Measurements from ENCODE around the gene CLINT1.
"Not testable (repeated sequence)": the region's sequence is repeated elsewhere in the genome, so short reads cannot be mapped to it uniquely, and the experiment has no call there.

CLINT1 gene

DNA sequence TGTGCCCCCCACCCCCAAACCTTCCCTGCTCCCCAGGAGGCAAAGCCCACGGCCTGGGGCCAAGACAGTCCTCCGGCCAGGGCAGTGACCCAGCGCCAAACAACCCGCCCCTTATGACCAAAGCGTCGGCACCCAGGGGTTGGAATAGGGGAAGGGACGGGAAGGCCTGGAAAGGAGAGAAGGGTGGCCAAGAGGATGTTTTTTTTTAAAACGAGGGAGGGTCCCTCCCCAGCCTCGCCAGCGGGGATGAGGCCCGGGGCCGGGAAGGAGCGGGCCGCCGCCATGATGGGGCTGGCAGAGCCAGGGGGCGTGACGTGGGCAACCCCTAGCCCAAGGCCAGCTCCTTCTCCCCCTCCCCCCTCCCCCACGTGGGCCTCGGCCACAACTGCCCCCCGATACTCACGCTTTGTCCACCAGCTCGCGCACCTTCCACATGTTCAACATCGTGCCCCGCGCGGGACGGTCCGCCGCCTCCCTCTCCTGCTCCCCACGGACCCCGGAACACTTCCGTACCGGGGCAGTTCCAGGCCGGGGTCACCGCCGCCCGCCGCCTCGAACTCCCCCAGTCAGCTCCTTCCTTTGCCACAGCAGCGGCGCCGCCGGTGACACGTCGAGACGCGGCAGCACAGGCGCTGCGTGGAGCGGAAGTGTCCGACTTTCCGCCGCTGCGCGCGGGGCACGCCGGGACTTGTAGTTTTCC lies at the start of gene CLINT1:
Gene CLINT1 (minus strand): TSS at position 619 of the 700 bp plus-strand sequence. CDS start 175 bp downstream, at position 444.
- DNase-seq (ENCODE audit: low read depth) = no peak

DNA sequence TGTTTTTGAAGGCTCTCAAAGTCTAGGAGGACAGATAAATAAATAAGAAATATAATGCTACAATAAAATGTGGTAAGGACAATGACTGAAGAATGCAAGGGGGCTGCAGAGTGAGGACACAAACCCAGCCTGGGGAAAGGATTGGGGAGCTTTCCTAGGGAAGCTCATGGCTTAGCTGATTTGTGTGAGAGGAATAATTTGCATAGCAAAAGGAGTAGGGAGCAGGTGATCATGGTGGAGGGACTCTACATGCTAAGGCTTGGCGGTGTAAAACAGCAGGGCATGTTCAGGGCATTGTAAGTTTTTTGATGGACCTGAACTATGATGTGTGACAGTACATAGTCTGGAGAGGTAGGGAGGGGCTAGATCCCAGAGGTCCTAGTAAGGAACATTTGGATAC lies 49.5 kb upstream of the CLINT1 start:
- DNase-seq (ENCODE audit: low read depth) = no peak

DNA sequence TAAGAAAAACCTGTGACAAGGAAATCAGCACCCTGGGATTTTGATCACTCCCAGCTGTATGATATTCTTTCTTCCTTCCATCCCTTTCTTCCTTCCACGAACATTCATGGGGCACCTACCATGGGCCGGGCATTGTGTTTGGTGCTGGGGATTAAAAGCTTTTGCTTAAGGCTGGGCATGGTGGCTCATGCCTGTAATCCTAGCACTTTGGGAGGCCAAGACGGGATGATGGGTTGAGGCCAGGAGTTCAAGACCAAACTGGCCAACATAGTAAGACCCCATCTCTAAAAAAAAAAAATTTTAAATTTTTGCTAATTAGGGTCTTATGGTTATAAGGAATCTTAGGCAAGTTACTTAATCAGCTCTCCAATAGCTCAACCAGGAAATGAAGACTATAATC lies 48.5 kb upstream of the CLINT1 start:
- DNase-seq (ENCODE audit: low read depth) = no peak

DNA sequence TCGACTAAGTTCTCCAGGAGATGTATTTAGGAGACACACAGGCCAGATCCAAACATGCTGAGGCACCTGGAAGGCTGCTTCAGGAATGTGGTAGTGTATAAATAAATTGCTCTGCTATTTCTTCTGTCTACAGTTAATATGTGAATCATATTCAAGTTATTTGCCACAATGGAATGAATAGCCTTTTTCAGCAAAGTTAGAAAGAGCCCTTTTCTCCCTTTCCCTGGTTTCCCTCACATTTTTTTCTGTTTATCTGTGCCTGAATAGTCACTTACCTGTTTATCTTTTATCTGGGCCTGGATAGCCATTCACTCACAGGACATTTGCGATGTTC lies 44.1 kb upstream of the CLINT1 start:
- no peak for DNase-seq (ENCODE audit: low read depth)

DNA sequence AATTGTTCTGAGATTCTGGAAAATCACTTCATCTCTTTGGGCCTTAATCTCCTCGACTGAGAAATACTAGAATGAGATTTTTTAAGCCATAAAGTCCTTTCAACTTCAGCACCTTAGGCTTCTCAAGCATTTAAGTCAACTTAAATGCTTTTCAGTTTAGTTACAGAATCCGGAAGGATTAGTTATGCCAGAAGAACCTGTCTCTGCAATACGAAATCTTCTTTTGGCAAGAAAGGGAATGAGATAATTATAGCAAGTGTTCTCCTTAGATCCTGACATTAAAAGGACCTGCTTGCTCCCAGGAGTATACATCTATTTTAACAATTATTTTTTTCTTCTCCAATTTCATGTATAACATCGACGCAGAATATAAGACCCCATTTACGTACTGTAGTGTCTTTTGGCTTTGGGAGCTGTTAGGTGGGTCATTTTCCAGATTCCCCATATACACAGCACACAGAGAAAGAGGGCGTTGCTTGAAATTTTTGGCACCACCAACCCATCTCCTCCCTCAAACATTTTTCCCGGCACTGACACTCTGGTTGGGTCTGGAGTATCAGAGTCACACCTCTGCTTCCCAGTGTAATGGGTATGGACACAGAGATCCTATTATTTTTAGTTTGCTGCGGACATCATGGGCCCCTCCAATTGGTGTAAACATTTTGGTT lies 43.6 kb upstream of the CLINT1 start:
- DNase-seq (ENCODE audit: low read depth) = no peak

DNA sequence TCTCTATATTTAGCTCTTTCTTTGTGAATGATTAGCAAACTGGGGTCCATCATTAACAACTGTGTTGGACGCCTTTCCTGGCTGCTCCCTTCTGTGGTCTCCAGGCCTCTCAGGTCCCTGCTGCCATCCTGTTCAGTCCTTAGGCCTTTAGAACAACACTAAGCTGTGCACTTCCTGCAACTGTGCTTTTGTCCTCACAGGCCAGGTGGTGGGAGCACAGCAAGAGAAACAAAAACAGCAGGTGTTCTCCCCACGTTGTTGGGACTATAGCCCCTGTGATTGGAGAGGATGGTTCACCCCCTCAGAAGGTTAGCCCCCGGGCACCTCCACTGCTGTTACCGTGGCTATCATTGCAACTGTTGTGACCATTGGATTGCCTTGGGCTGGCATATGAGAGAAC lies 41.7 kb upstream of the CLINT1 start:
- no peak for DNase-seq (ENCODE audit: low read depth)

DNA sequence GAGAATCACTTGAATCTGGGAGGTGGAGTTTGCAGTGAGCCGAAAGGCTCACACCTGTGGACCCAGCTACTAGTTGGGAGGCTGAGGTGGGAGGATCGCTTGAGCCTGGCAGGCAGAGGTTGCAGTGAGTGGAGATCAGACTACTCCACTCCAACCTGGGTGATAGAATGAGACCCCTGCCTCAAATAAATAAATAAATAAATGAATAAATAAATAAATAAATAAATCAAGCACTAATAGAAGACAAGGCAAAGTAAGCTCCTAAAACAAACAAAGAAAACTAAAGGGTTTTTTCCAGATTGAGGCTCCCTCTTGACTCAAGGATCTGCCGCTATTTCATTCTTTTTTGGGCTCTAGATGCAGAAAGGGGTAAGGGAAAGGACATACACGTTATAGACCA lies 34.7 kb upstream of the CLINT1 start:
- DNase-seq (ENCODE audit: low read depth) = no peak

DNA sequence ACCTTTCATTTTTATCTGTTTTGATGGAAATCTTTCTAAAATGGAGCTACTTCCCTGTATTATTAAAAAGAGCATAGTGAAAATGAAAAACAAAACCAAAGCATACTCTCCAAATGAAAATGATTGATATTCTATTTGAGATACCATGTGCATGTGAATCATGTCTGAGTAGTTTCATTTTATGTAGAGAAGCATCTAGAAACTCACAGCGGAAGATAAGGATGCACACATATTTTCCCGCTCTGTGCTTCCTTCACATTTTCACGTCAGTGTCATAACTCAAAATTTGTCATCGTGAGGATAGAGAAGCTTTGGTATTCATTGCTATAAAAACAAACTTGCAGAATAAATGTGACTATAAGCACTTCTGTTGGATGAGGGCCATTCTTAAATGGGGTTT lies 34.0 kb upstream of the CLINT1 start:
- DNase-seq (ENCODE audit: low read depth) = no peak

DNA sequence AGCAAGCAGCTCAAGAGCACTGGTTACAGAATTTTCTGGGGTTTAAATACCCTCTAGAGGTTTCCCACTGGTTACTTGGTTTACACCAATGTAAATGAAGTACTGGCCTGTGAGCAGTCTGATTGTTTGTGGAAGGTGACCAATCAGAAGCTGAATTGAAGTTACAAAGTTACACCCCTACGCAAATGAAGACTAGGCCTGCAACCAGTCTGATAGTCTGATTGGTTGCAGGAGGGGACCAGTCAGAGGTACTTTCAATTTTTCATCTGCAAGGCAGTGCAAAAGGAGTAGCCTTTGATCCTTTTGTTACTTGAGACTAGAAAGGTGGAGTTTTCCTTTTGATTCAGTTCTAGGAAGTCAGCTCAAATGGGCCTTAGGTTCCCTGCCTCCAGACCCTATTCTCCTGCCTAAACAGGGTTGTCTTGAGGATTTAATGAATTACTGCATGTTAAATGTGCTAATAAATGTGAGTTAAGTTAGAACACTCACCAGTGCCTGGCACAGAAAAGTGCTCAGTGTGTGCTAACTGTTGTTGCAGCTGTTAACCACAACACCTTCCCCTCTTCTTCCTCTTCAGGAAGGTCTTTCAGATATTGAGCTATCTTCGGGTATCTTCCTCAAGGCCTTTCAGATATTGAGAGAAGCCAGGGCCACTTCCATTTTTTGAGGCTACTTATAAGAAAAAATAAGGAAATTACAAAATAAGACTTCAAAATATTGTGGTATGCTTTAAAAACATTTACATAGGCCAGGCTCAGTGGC lies 32.1 kb upstream of the CLINT1 start:
- DNase-seq (ENCODE audit: low read depth) = no peak

DNA sequence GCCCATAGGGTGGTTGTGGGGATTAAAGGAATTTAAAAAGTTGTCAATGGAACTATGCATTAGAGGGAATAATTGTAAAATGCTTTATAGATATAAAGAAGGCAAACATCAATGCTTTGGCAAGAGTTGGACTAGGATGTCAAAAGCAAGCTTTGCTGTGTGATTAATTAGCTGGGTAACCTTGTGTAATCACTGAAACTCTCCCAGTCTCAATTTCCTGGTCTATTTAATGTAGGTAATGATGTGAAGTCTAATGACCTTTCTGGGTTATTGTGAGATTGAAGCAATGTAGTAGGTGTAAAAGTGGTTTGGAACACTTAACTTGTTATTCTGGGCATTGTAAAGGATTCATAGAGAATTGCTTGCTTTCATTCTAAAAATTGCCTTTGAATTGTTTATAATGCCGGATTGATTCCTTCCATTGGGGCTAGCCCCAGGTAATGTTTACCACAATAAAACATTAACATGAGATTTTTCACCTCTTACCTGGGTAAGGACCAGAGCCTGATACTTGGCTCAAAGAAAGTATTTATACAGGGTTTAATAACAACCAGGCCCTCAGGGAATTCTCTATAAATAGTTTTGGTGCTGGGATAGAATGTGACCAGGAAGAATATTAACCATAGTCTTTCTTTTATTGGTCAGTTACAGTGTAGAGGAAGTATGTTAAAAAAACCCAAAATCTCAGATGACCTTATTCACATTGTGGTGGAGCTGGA lies 30.0 kb upstream of the CLINT1 start:
- DNase-seq (ENCODE audit: low read depth) = no peak

DNA sequence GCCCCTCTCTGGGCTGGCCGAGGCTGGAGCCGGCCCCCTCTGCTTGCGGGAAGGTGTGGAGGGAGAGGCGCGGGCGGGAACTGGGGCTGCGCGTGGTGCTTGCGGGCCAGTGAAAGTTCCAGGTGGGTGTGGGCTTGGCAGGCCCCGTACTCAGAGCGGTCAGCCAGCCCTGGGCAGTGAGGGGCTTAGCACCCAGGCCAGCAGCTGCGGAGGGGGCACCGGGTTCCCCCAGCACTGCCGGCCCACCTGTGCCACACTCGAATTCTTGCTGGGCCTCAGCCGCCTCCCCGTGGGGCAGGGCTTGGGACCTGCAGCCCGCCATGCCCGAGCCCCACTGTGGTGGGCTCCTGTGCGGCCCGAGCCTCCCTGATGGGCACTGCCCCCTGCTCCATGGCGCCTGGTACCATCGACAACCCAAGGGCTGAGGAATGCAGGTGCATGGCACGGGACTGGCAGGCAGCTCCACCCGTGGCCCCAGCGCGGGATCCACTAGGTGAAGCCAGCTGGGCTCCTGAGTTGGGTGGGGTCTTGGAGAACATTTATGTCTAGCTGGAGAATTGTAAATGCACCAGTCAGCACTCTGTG lies 27.9 kb upstream of the CLINT1 start:
- DNase-seq (ENCODE audit: low read depth) = no peak

DNA sequence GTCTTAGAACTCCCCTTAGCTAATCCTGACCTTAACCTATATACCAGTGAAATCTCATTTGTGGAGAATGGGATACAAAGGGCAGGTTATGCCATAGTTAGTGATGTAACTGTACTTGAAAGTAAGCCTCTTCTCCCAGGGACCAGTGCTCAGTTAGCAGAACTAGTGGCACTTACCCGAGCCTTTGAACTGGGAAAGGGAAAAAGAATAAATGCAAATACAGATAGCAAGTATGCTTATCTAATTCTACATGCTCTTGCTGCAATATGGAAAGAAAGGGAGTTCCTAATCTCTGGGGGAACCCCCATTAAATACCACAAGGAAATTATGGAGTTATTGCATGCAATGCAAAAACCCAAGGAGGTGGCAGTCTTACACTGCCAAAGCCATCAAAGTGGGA lies 26.1 kb upstream of the CLINT1 start:
- not testable (repeated sequence) for DNase-seq (ENCODE audit: low read depth)

DNA sequence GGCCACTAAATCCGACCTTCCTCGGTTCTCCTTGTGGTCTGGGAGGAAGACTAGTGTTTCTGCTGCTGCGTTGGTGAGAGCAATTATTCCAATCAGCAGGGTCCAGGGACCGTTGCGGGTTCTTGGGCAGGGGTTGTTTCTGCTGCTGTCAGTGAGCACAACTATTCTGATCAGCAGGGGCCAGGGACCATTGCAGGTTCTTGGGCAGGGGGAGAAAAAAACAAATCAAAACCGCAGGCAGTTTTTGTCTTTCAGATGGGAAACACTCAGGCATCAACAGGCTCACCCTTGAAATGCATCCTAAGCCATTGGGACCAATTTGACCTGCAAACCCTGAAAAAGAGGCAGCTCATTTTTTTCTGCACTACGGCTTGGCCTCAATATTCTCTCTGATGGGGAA lies 22.6 kb upstream of the CLINT1 start:
- not testable (repeated sequence) for DNase-seq (ENCODE audit: low read depth)

DNA sequence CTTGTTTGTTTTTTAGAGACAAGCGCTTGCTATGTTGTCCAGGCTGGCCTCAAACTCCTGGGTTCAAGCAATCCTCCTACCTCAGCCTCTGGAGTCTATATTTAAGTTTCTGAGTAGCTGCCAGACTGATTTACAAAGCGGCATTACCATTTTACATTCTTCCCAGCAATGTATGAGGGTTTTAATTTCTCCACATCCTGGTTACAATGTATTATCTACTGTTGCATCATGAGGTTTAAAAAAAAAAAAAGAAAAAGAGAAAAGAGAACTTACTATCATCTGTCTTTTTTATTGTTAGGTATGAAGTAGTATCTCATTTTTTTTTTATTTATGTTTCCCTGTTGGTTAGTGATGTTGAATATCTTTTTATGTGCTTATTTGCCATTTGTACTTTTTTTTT lies 18.9 kb upstream of the CLINT1 start:
- DNase-seq (ENCODE audit: low read depth) = no peak

DNA sequence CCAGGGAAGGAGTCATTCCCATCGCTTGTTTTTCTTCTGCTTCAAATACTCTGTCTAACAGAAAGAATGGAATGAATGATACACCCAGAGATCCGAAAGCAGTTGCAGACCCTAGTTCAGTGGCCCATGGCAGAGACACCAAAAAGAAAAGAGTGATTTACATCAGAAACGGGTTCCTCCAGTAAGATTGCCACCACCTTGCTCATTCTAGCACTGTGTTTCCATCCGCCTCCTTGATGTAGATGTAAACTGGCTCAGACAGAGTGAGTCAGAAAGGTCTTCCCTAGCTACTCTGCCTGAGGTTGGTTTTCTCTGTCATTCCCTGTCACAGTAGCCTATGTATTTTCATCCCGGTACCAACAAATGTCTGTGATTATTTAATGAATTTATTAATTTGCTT lies 15.9 kb upstream of the CLINT1 start:
- no peak for DNase-seq (ENCODE audit: low read depth)

DNA sequence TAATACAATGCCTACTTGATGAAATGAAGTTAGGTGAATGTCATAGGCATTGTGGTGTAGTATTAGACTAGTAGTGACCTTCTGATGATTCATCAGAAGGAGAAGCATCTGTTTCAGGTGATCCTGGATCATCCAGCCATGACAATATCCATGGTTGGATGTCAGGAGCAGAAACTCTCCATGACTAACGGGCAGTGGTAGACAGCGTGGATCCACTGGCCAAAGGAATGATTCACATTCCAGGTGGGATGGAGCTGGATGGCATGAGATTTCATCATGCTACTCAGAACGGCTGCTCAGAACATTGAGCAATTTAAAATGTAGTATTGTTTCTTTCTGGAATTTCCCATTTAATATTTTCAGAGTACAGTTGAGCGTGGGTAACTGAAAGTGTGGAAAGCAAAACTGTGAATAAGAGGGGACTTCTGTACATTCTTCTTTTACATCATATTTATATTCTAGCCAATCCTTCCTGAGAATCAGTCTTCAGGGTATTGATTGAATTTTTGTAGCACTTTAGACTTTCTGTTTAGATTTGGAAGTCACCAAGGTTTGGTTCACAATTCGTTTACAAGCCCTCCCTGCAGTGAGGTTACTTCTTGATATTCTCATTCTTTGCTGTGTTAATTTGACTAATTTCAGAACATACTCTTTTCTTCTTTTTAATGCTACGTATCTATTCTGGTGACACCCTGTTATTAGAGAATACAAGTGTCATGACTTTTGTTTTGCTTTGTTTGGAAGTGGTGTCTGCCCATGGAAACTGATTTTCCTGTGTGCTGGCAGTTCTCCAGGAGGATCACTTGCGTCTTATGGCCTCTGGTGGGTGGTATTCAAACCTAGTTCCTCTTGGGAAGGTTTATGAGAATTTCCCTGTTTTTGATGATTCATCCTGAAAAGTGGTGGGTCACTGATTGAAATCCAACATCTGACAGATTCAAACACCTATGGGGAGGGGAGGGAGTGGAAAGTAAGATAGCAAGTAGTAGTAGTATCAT lies 12.2 kb upstream of the CLINT1 start:
- DNase-seq (ENCODE audit: low read depth) = peak; percentile 64

DNA sequence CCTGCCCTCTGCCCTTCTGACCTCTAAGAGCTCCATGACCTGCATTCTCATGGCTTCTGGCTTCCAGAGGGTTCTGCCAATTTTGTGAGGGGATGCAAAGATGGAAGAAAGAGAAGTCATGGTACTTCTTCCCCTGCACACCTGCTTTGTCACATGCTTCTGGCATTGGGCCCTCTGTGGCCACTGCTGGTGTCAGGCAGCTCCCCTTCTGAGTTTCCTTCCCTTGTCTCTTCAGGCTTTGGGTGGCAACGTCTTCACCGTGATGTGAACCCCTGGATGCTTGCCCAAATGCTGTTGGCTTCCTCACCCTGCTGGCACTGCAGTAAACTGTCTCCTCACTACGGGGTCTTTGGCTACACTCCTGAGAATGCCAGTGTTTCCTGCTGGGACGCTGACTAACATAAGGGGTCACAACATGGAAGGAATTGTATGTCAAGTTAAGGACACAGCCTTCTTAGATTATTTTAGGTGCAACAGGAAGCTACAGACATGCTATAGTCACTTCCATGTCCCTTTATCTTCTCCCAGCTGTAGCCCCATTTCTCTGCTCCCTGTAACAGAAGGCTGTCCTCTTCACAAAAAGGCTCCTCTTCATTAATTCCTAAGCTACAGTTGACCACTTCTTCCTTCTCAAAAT lies 8.9 kb upstream of the CLINT1 start:
- no peak for DNase-seq (ENCODE audit: low read depth)

DNA sequence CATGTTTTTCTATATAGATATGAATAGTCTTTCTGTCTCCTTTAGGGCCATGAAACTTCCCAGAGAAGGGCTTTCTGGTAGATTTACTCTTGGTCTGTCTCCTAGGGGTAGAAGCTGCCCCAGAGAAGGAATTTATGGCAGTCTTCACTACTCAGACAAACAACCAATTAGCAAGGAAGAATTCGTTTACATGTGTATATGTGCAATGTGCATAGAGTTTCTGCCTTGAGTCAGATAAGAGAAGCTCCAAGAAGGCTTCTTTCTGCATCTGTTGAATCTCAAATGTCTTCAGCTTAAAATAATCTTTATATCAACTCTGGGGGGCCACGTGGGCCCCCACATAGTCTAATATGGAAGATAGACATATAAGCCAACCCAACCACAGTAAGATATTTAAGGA lies 7.6 kb upstream of the CLINT1 start:
- no peak for DNase-seq (ENCODE audit: low read depth)

DNA sequence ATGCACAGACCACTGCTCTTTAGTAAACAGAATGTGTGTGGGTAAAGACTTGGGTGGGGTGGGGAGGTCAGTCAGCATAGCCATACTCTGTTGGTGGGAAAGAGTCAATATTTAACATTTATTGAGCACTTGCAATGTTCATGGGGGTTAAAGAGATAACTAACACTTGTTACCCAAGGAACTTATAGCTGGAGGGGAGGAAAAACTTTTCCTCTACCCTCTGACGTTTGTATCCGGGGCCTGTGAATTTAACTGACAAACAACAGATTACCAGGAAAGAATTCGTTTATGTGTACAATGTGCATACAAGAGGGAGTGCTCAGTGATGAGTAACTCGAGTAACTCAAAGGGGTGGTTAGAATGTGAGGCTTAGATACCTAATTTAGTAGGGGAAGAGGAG lies 6.8 kb upstream of the CLINT1 start:
- no peak for DNase-seq (ENCODE audit: low read depth)

DNA sequence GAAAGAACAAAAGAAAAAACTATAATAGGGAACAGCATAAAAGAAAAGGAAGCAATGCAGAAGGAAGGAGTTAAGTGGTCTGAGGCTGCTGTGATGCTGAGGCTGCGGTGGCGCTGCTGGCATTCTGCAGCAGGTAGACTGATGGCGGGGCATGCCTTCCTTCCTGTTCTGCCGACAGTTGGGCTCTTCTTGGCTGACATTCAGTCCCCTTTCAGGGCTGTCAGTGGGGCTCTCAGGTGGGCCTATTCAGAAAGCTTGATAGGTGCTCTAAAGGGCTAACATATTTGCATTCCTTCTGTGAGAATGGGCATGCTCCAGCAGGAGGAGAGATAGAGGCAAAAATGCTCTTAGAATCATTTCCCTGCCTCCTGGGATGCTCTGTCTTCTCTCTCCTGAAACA lies 5.1 kb upstream of the CLINT1 start:
- DNase-seq (ENCODE audit: low read depth) = no peak

All from HS-5 (cell line).